Measurements from ENCODE around the gene SMAD4.
A peak's percentile ranks its signal among the peaks of the same experiment; 100 is the strongest.
"Not testable (repeated sequence)": the region's sequence is repeated elsewhere in the genome, so short reads cannot be mapped to it uniquely, and the experiment has no call there.

Gene SMAD4

GRCh38 chr18:51029694-51030536 lies at the start of gene SMAD4:
TSS of gene SMAD4 (plus strand) at chr18:51030213. CDS start at chr18:51047047, 16,834 bp downstream.
- DNase-seq (ENCODE audit: low read depth in 1 of 2, low spot score in 1 of 2) = peak; percentile 98 to 99

- no peak for DNase-seq (ENCODE audit: low read depth in 1 of 2, low spot score in 1 of 2)
Measured at GRCh38 chr18:50981381-50981780, 48.6 kb upstream of the SMAD4 start.

- DNase-seq (ENCODE audit: low read depth in 1 of 2, low spot score in 1 of 2) = no peak
Measured at GRCh38 chr18:50982086-50982801, 47.8 kb upstream of the SMAD4 start.

- DNase-seq (ENCODE audit: low read depth in 1 of 2, low spot score in 1 of 2) = no peak
Measured at GRCh38 chr18:50982802-50983179, 47.2 kb upstream of the SMAD4 start.

GRCh38 chr18:50986360-50987087 lies 43.5 kb upstream of the SMAD4 start:
- no peak for DNase-seq (ENCODE audit: low read depth in 1 of 2, low spot score in 1 of 2)

- no peak for DNase-seq (ENCODE audit: low read depth in 1 of 2, low spot score in 1 of 2)
Measured at GRCh38 chr18:50987261-50987660, 42.8 kb upstream of the SMAD4 start.

- no peak for DNase-seq (ENCODE audit: low read depth in 1 of 2, low spot score in 1 of 2)
Measured at GRCh38 chr18:50989711-50990110, 40.3 kb upstream of the SMAD4 start.

- no peak for DNase-seq (ENCODE audit: low read depth in 1 of 2, low spot score in 1 of 2)
Measured at GRCh38 chr18:50992351-50992762, 37.7 kb upstream of the SMAD4 start.

GRCh38 chr18:50994031-50994430 lies 36.0 kb upstream of the SMAD4 start:
- DNase-seq (ENCODE audit: low read depth in 1 of 2, low spot score in 1 of 2) = no peak

GRCh38 chr18:51003174-51003573 lies 26.8 kb upstream of the SMAD4 start:
- not testable (repeated sequence) for DNase-seq (ENCODE audit: low read depth in 1 of 2, low spot score in 1 of 2)

- DNase-seq (ENCODE audit: low read depth in 1 of 2, low spot score in 1 of 2) = no peak
Measured at GRCh38 chr18:51006061-51006818, 23.8 kb upstream of the SMAD4 start.

GRCh38 chr18:51006948-51007789 lies 22.8 kb upstream of the SMAD4 start:
- no peak for DNase-seq (ENCODE audit: low read depth in 1 of 2, low spot score in 1 of 2)

GRCh38 chr18:51007790-51008139 lies 22.2 kb upstream of the SMAD4 start:
- DNase-seq (ENCODE audit: low read depth in 1 of 2, low spot score in 1 of 2) = no peak

- DNase-seq (ENCODE audit: low read depth in 1 of 2, low spot score in 1 of 2) = no peak
Measured at GRCh38 chr18:51009072-51009471, 20.9 kb upstream of the SMAD4 start.

- no peak for DNase-seq (ENCODE audit: low read depth in 1 of 2, low spot score in 1 of 2)
Measured at GRCh38 chr18:51010218-51010617, 19.8 kb upstream of the SMAD4 start.

GRCh38 chr18:51011709-51012108 lies 18.3 kb upstream of the SMAD4 start:
- DNase-seq (ENCODE audit: low read depth in 1 of 2, low spot score in 1 of 2) = no peak

GRCh38 chr18:51012441-51012840 lies 17.6 kb upstream of the SMAD4 start:
- no peak for DNase-seq (ENCODE audit: low read depth in 1 of 2, low spot score in 1 of 2)

- DNase-seq (ENCODE audit: low read depth in 1 of 2, low spot score in 1 of 2) = no peak
Measured at GRCh38 chr18:51013259-51013658, 16.8 kb upstream of the SMAD4 start.

GRCh38 chr18:51017140-51017879 lies 12.7 kb upstream of the SMAD4 start:
- no peak for DNase-seq (ENCODE audit: low read depth in 1 of 2, low spot score in 1 of 2)

- DNase-seq (ENCODE audit: low read depth in 1 of 2, low spot score in 1 of 2) = no peak
Measured at GRCh38 chr18:51020536-51020935, 9.5 kb upstream of the SMAD4 start.
